NT2/D1 (cell line): ENCODE measurements around the gene PPIL4.

Experiments
- YY1 ChIP-seq: IDR thresholded peaks from 2 replicates; pipeline ENCODE4 v1.6.1; 2011; ENCODE audit not compliant: insufficient read length, insufficient read depth
- ZNF274 ChIP-seq: IDR thresholded peaks from 2 replicates; pipeline ENCODE4 v1.6.1; 2011; ENCODE audit warnings: mild to moderate bottlenecking, low read depth, low read length

DNA sequence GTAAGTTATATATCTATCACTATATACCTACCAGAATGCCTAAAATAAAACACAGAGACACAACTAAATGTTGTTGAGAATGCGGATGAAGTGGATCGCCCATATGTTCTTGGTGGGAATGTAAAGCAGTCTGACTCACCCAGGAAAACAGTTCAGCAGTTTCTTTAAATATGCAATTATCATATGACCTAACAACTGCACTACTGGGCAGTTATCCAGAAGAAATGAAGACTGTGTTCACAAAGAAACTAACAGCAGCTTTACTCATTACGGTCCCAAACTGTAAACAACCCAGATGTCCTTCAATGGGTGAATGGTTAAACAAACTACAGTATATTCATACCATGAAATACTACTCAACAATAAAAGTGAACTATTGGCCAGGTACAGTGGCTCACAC lies 46.8 kb downstream of the PPIL4 start:
- TF ChIP-seq YY1 (no peak), ZNF274 (no peak)
